ENCODE results near the gene PEX26.

- TF ChIP-seq GATA2 (IDR thresholded peaks at IDR 0.05; ENCODE audit: low read depth, low read length) (no peak), GATA3 (IDR thresholded peaks at IDR 0.05; ENCODE audit: low read depth, low read length) (no peak)
Measured at GRCh38 chr22:18136563-18137320, 59.0 kb downstream of the PEX26 start.

All from SH-SY5Y (cell line).